Stimulated activated CD4-positive, alpha-beta T cell treated with anti-CD3 and anti-CD28 coated beads, Interleukin-15, amount 100 ng/mL, for 48 hours (primary cell): ENCODE data around the gene CDCP2.
"Not testable (repeated sequence)": the region's sequence is repeated elsewhere in the genome, so short reads cannot be mapped to it uniquely, and the experiment has no call there.

Source experiments
- DNase-seq, 2 donors: peaks; one replicate each; pipeline ENCODE4 v3.0.0-alpha.2; 2020; ENCODE audit warnings: low read depth in 2 of 2

Gene CDCP2

DNA sequence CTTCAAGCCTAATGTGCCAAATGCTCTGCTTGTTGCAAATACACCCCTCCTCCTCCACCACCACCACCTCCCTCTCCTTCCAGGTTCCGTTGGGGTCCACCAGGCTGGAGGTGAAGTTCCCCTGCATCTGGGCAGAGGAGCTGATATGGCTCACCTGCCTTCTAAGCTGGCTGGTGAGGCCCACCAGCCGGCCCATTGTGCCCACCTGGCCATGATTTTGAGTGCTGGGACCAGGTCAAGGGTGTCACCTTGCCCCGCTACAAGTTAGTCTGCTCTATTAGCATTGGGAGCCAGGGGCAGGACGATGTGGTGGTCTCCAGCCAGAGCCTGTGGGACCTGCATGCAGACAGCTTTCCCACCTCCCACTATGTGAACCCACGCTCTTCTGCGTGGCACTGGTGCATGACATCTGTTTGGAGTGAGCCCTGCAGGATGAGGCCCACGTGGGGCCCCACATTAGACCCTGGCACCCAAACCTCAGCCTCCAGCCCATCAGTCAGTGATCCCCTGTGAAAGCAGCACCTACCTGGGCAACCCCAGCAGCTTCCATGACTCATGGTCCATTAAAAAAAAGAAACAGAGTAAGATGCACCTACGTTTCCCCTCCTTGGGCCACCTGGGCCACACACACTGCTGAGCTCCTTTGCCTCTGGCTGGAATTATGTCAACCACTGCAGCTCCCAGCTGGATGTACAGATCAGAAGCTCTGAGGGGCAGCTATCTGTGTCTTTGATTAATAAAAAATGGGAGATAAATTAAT is 15.6 kb upstream of the CDCP2 start:
- DNase-seq, result no peak

DNA sequence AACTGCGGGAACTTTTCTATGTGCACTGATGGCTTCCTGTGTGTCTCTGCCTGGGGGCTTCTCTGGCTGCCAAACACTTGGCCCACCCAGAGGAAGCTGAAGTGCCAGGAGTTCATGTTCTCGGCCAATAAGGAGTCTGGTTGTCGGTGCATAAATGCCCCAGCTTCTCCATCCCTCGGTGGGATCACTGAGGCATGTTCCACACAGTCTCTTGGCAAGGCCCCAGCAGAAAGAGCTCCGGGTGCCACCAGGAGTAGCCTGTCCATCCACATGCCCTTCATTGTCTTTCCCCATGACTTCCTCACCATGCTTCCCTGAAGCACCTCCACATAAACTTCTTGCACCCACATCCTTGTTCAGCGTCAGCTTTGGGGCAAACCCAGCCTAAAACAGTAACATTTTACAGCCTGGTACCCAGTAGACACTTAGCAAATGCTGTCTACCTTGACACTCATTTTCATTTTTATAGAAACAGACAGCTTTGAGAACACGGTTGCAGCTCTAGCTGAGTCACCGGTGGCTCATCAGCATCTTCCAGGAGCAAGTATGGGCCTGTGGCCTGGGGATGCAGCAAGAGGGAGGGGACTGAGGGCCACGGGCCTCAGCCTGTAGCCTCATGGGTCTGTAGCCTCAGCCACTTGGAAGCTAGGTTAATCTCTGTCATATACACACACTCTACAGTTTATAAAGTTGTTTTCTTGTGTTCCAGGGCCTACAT is 14.8 kb upstream of the CDCP2 start:
- no peak for DNase-seq

DNA sequence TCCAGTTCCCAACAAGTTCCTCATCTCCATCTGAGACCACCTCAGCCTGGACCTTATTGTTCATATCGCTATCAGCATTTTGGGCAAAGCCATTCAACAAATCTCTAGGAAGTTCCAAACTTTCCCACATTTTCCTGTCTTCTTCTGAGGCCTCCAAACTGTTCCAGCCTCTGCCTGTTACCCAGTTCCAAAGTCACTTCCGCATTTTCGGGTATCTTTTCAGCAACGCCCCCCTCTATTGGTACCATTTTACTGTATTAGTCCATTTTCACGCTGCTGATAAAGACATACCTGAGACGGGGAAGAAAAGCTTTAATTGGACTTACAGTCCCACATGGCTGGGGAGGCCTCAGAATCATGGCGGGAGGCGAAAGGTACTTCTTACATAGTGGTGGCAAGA is 13.6 kb upstream of the CDCP2 start:
- DNase-seq, result not testable (repeated sequence)

DNA sequence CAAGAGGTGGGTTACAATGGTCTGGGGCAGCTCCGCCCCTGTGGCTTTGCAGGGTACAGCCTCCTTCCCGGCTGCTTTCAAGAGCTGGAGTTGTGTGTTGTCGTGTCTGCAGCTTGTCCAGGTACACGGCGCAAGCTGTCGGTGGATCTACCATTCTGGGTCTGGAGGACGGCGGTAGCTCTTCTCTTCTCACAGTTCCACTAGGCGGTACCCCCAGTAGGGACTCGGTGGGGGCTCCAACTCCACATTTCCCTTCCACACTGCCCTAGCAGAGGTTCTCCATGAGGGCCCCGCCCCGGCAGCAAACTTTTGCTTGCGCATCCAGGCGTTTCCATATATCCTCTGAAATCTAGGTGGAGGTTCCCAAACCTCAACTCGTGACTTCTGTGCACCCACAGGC is 12.3 kb upstream of the CDCP2 start:
- no peak for DNase-seq

DNA sequence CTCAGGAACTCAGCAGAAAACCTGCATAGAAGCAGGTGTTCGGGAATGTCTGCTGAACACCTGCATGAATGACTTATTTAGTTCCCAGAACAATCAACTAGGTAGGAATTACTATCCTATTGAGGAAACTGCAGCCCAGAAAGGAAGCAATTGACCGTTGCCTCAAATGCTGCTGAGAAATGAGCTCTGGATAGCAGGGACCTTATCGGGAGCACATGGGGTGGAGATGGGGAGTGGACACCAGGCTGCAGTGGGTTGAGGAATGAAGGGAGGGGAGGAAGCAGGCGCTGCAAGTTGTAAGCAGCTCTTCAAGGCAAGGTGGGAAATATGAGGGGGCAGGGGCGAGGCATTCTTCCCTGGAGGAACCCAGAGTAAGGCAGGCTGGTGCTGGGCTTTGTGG is 10.8 kb upstream of the CDCP2 start:
- no peak for DNase-seq

DNA sequence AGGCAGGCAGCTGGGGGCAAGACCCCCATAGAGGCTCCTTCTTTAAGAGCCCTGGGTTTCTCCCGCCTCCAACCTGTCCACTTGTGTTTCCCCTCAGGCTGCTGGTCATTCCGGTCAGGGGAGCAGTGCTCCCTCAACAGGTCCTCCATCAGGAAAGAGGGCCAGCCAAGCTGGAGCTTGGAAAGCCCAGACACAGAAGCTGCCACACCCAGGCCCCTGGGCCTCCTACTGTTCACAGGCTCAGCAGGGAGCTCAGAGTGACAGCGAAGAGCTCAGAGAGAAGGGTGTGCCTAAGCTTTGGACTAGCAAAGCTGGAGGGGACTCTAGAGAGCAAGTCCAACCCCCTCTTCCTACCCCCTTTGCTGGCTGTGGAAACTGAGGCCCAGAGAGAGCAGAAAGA is 10.3 kb upstream of the CDCP2 start:
- no peak for DNase-seq

DNA sequence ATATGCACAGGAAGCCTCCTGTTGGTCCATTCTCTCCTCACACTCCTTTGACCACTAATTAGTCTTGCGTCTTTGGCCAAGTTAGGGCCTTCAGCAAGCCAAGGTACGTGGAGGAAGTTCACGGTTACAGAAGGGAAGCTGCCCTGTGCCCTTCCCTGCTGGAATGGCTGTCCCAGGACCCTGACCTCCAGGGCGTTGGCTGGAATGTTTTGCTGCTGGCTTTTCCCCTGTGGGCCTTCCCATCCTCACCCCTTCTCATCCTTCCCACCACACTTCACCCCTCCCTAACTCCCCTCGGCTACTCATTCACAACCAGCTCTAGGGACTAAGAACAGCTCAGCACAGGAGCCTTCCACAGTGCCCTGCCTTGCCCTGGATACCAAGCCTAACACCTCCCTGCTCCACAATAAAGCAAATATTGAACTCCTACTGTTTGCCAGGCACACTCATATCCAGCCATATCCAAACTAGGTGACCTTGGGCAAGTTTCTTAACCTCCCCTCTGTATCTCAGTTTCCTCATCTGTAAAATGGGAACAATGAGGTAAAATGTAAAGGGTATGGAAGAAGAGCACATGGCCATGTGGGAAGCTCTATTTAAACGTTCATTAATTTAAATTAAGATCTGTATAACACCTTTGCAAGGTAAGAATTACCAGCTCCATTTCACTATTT is 8.8 kb upstream of the CDCP2 start:
- no peak for DNase-seq

DNA sequence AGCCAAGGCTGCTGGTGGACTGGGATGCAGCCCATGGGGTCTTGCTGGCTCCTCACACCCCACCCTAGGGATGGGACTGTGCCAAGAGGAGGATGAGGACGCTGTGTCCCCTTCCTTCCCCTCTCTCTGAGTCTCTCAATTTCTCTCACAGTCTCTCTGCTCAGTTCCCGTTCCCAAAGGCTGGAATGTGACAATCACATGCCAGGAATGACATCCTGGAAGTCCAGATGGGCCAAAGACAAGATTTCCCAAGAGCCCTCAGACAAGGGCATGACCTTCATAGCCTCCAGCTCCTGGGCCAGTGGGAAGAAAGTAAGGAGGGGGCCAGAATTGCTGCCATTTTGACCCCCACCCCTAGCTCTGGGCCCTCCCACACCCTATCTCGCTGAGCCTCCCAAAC is 7.6 kb upstream of the CDCP2 start:
- DNase-seq, result no peak

DNA sequence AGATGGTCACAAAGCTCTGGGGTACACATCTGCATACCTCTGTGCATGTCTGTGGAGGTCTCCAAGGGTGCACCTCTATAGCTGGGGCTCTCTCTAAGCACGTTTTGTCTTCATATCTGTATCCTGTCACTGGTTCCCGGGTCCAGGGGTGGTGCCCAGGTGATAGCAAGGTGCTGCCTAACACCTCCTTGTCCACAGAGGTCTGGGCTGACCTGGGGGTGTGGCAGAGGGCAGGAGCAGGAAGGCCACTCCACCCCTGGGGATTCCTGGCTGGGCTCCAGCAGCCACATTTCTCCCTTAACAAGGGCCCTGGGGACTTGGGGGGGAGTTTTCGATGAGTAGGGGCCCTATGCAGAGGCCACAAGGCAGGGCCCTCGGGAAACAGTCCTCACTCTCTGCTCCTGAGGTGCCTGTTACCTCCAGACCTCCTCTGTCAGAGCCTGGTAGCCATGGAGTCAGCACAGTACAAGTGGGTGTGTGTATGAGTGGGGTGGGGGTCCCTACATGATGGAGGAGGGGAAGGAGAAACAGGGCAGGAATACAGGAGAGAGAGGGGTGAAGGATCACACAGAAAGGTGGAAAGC is 7.0 kb upstream of the CDCP2 start:
- no peak for DNase-seq

DNA sequence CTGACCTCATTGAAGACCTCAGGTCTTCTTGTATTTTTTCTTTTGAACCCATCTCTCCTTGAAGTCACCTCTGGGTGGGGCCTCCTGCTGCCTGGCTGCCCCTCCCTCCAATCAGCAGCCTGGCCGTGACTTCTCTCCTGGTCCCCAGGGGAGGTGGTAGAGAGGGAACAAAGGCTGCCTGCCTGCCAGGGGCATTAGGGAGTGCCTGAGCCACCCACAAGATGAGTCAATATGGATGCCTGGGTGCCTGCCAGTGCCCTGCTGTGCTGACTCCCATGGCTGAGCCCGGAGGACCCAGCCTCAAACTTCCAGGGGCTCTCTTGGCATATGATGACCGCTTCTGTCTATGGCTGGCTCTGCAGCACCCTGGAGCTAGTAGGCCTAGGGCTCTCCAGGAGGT is 5.3 kb upstream of the CDCP2 start:
- no peak for DNase-seq

DNA sequence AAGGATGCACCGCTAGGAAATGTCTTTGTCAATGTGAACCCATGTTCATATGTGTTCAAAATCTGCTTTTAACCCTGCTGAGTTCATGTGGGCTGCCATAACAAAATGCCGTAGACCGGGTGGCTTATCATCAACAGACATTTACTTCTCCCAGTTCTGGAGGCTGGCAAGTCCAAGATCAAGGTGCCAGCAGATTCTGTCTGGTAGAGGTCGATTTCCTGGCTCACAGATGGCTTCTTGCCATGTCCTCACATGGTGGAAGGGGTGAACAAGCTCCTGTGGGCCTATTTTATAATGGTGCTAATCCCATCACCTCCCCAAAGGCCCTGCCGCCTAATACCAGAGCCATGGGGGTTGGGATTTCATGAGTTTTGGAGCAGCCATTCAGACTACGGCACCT is 4.6 kb upstream of the CDCP2 start:
- DNase-seq, result no peak

DNA sequence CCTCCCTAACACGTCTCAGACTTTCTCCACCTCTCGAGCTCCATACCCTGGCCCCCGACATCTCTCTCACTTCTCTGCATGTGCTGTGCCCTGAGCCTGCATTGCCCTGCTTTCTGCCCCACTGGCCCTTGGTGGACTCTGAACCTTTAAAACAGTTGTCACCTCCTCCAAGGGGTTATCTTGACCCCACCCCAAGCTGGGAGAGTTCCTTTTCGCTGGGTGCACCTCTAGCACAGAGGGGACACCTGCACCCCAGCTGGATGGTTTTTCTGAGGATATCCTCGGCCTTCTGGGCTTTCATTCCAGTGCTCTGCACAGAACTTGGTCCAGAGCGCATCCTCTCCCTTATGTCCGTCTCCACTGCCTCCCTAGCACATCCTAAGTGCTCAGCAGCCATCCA is 4.2 kb upstream of the CDCP2 start:
- no peak for DNase-seq

DNA sequence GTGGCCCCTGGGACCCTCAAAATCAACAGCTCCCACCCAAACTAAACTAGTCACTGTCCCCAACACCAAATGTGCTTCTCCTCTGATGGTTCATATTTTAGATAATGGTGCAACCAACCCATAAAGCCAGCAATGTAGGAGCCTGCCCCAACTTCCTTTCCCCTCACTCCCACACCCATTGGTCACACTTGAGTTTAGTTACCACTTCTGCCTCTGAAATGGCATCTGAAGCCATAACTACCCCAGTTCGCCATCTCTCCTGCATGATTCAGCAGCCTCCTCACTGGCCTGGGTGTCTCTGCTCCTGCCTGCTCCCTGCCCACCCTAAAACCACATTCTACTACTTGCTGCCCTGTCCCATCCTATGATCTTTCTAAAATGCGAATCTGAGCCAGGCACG is 3.4 kb upstream of the CDCP2 start:
- DNase-seq, result no peak

DNA sequence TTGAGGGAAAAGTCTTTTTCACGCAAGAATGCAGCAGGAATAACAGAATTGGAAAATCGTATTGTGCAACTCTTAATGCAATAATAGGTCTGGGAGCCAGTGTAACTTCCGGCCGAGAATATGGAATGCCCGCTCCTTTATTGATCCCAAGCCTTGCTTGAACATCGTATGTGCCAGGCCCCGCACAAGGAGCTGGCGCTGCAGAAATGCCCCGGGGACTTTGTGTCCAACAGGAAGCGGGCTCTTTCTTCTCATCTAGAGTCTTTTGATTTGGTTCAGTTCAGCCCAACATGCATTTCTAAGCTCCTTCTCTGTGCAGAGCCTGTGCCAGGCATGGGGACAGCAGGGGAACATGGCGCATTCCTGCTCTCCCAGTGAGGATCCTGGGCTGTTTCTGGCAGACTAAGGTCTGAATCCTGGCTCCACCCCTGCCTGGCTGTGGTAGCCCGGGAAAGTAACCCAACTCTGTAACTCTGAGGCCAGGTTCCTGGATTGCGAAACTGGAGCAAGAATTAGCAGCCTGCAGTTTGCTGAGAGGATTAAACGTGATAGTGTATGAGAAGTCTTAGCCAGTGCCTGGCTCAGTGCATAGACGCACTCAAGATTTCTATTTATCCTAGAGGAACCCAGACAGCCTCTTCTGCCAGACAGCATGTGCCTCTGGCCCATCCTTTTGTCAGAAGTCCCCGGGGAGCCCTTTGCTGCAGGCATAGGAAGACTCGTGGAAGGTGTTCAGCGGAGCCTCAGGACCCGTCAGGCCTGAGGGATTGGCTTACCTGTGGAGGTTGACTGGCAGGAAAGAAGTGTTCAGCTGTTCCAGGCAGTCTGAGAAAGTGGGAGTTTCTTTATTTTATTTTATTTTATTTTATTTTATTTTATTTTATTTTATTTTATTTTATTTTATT is 987 bp upstream of the CDCP2 start:
- DNase-seq, result no peak

DNA sequence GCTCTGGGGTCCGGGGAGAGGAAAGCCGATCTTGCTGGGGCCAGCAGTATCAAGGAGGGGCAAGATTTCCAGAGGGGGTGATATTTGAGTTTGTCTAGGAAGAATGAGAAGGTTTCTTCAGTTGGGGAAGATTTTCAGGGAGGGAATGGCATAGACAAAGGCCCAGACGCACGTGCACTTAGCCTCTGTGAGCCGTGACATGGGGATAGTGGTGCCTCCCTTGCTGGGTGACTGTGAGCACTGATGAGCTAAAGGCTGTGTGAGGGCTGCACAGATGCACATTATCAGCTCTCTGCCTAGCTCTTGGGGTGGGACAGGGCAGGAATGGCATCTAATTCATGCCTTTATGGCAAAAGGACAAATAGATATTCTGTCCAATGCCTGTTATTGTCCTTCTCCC is 1.8 kb downstream of the CDCP2 start:
- DNase-seq, result no peak

DNA sequence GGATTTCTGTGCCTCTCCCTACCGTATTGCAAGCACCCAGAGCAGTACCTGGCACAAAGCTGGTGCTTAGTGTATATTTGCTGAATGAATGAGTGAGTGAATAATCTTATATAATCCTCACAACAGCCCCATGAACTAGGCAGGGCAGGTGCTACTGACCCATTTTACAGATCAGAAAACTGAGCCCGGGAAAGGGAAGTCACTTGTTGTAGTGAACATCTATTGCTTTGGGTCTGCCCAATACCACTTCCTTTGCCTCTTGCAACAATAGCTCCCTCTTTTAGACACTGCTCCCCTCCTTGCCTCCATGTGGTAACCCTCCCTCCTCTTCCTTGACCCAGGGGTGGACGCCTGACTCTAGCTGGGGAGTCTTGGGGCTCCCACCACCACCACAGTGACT is 3.1 kb downstream of the CDCP2 start:
- DNase-seq, result no peak

DNA sequence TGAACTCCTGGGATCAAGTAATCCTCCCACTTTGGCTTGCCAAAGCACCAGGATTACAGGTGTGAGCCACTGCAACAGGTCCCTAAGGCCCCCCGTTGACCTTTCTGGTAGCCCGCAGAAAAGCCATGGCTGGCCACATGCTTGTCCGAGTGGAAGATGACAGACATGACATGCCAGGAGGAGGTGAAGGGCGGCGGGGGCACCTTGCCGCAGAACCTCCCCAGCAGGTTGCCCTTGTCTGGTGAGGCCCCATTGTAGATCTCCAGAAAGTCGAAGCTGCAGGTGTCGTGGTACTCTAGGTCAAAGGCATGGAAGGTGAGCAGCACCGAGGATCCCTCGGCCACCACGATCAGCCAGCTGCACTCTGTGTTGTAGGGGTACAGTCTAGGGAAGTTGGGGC is 8.4 kb downstream of the CDCP2 start:
- DNase-seq, result no peak

DNA sequence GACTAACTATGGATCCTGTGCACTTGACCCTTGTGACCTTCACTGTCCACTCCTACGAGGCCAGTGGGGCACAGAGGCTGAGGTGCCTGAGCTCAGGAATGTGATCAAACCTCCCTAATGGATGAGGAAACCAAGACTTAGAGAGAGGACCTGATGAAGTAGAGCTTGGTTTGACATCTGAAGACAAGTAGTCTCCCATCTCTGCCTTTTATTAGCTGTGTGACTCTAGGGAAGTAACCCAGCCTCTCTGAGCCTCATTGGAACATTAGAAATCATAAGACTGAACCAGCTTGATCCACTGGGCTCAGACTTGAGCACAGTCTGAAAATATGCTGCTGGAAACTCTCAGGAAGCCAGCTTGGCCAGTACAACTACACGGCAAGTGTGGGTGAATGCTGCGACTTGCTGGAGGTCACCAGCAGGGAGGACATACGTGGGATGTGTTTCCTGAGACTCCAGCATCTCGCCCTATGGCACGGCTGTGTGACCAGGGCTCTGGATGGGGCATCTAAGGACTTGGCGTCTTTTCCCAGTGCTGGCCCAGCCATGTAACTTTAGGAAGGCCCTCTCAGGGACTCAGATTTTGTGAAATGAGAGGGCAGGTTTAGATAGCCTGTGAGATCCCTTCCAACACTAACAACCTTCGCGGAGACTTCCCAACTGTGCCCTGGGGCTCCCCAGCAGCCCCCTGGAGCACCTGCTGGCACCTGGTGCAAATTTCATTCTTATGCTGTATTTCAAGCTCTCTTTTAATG is 10.5 kb downstream of the CDCP2 start:
- DNase-seq, result no peak

DNA sequence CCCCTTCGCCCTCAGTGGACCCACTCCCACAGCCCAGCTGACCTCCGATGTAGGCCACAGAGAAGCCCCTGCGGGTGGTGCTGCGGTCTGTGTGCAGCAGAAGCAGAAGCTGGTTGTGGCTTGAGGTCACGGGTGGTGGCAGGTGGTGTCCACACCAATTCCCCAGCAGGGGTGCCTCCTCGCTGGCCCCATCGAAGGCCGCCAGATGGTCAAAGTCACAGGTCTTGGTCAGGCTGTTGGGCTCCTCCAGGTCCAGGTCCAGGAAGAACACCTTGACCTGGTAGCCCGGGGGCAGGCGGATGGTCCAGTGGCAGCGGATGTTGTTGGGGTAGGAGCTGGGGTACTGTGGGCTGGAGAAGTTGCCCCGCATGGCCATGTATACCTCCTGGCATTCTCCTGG is 13.1 kb downstream of the CDCP2 start:
- DNase-seq, result no peak

DNA sequence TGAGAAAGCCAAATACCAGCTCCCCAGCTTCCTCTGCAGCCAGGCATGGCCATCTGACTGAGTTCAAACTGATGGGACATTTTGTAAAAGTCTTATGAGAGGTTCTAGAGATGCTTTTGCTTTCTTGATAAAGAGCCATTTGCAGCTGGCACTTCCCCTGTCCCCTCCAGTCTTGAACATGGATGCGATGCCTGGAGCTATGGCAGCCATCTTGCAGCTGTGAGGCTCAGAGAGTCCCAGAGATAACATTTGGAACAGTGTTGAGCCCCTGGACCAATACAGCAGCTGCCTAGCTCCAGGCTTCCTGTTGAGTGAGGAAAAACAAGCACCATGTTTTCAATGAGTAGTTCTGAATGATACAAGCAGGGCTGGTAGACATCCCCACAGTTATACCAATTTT is 13.8 kb downstream of the CDCP2 start:
- no peak for DNase-seq

DNA sequence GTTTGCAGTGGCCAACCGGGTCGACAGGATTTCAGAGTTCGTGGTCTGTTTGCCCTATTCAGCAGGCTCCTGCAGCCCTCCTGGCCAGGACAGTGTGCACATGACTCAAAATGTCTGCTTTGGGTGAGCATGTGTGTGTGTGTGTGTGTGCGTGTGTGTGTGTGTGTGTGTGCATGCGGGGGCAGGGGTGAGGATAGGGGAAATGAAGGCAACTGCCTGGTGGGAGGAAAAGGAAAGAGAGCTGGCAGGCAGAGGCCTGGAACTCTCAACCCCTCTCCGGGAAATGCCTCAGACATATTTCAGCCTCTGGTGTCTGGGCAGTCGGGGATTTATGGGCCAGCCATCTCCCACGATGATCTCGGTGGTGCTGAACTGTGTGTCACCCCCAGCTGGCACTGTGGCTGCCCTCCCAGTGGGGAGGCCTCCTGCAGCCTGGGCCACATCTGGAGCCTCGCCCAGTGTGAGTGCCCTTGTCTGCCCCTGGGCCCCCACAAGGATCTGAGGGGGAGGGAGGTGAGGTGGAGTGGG is 15.2 kb downstream of the CDCP2 start:
- no peak for DNase-seq
